K562 (cell line): ENCODE measurements around the gene FOXS1. TPM values are rescaled to one million over a fixed set of nuclear protein-coding genes. Genes with fewer than 3 reads are reported as not detected.
A peak's percentile ranks its signal among the peaks of the same experiment; 100 is the strongest.

Source experiments
- ATAC-seq: fragments of 200-7000 bp; cut with Tn5 transposase; 3 replicates; pipeline ENCODE4 v1.9.1; 2020; ENCODE audit warnings: moderate library complexity
- BruUV-seq: library from RNA; stranded (reverse); fragments of 400-500 nt; replicated peaks from 2 replicates; lab custom pipeline; 2021; lab: Mats Ljungman, UMichigan
- CTCF ChIA-PET: fragments of 300-600 bp; formaldehyde crosslinking; extraction: SDS; loops from one replicate; lab custom pipeline; 2021; ENCODE audit warnings: low intra/inter-chr PET ratio; lab: Yijun Ruan, JAX
- POLR2A ChIA-PET: fragments of 300-600, 350-650 bp; sonication (Branson Sonifier 250); formaldehyde crosslinking; extraction: SDS; loops from one replicate; lab custom pipeline; 2021; ENCODE audit warnings: antibody characterized with exemption, inconsistent platforms; lab: Yijun Ruan, JAX
- DNase-seq, 4 experiments: peaks; one replicate each; pipeline versions ENCODE4 v3.0.0 to v3.0.0-alpha.2; 2011 to 2018; ENCODE audit warnings: low spot score in 3 of 4, mixed read lengths in 3 of 4; ENCODE audit errors: extremely low read depth in 1 of 4
- FAIRE-seq: peaks from 2 replicates; lab custom pipeline; 2011; peaks lifted over from hg19 to GRCh38; lab: Jason Lieb, UNC
- H2AFZ ChIP-seq: 2 replicates; pipeline ENCODE4 v1.6.0; 2011; ENCODE audit warnings: low read depth, low read length, control low read depth, inconsistent platforms
- H3K27ac ChIP-seq: fragments of 200-600 bp; 3 replicates; pipeline ENCODE4 v1.8.0; 2011; ENCODE audit warnings: low read depth, mild to moderate bottlenecking, control low read depth, inconsistent platforms, low read length, moderate library complexity, mixed read lengths; ENCODE audit errors: extremely low read depth
- H3K27me3 ChIP-seq, 2 experiments: fragments of 300-600 bp in 1 of 2; 2 replicates in 1 of 2; 3 replicates in 1 of 2; pipeline versions ENCODE4 v1.6.0 to v1.8.0; 2011; ENCODE audit warnings: inconsistent platforms in 2 of 2, low read length in 2 of 2, mild to moderate bottlenecking in 1 of 2, mixed read lengths in 1 of 2, moderate library complexity in 1 of 2; ENCODE audit not compliant: control insufficient read depth in 2 of 2, insufficient read depth in 2 of 2
- H3K36me3 ChIP-seq: fragments of 300-600 bp; 3 replicates; pipeline ENCODE4 v1.8.0; 2011; ENCODE audit warnings: mild to moderate bottlenecking, low read length, inconsistent platforms; ENCODE audit not compliant: control insufficient read depth, insufficient read depth
- H3K4me1 ChIP-seq, 2 experiments: fragments of 200-600 bp in 1 of 2; replicated peaks in 1 of 2; 2 replicates in 1 of 2; 3 replicates in 1 of 2; pipeline versions ENCODE4 v1.5.1 to v1.8.0; 2011; ENCODE audit warnings: inconsistent platforms in 2 of 2, low read length in 2 of 2, mild to moderate bottlenecking in 1 of 2, mixed read lengths in 1 of 2, moderate library complexity in 1 of 2; ENCODE audit not compliant: control insufficient read depth in 2 of 2, insufficient read depth in 2 of 2
- H3K4me2 ChIP-seq: 2 replicates; pipeline ENCODE4 v1.6.1; 2011; ENCODE audit warnings: low read length, control low read depth, inconsistent platforms, mixed read lengths; ENCODE audit not compliant: insufficient read depth
- H3K4me3 ChIP-seq: fragments of 200-600 bp; sonication (generic), shearing (Covaris generic); 2 replicates; pipeline ENCODE4 v1.5.1; 2016; ENCODE audit warnings: control low read depth, inconsistent platforms
- H3K79me2 ChIP-seq: fragments of 200-600 bp; 3 replicates; pipeline ENCODE4 v1.8.0; 2011; ENCODE audit warnings: low read length, inconsistent platforms; ENCODE audit not compliant: control insufficient read depth, insufficient read depth
- H3K9ac ChIP-seq, 2 experiments: 2 replicates each; pipeline versions ENCODE4 v1.6.0 to v1.6.1; 2011; ENCODE audit warnings: low read depth in 2 of 2, low read length in 2 of 2, control low read depth in 1 of 2, inconsistent platforms in 1 of 2, mild to moderate bottlenecking in 1 of 2, mixed read lengths in 1 of 2; ENCODE audit not compliant: insufficient read depth in 1 of 2
- H3K9me1 ChIP-seq: one replicate; pipeline ENCODE4 v1.6.0; 2011; ENCODE audit warnings: inconsistent platforms, mild to moderate bottlenecking, low read length, moderate library complexity; ENCODE audit not compliant: control insufficient read depth, insufficient read depth
- H3K9me3 ChIP-seq: replicated peaks from 2 replicates; pipeline ENCODE4 v1.5.1; 2011; ENCODE audit warnings: low read depth, low read length, inconsistent platforms; ENCODE audit not compliant: control insufficient read depth, insufficient read depth
- H4K20me1 ChIP-seq: replicated peaks from 2 replicates; pipeline ENCODE4 v1.6.1; 2011; ENCODE audit warnings: low read length, inconsistent platforms, mixed read lengths; ENCODE audit not compliant: control insufficient read depth, insufficient read depth
- GTF2A2 ChIP-seq: IDR thresholded peaks from 2 replicates; pipeline ENCODE4 v1.6.1; 2016; ENCODE audit warnings: mild to moderate bottlenecking, missing genetic modification characterization, missing compliant biosample characterization
- MAFG ChIP-seq: fragments of 450-650 bp; conservative IDR thresholded peaks from 2 replicates; pipeline ENCODE4 v1.6.1; 2016; ENCODE audit warnings: missing genetic modification characterization, missing compliant biosample characterization
- NFE2 ChIP-seq: IDR thresholded peaks from 2 replicates; pipeline ENCODE4 v1.6.1; 2014; ENCODE audit warnings: antibody characterized with exemption, low read depth
- NR2C1 ChIP-seq, 2 experiments: fragments of 450-650 bp; IDR thresholded peaks; 2 replicates each; pipeline ENCODE4 v1.6.1; 2017; ENCODE audit warnings: mild to moderate bottlenecking in 2 of 2, antibody characterized with exemption in 1 of 2, inconsistent platforms in 1 of 2, missing compliant biosample characterization in 1 of 2, missing genetic modification characterization in 1 of 2
- RBM25 ChIP-seq: fragments of 200-400 bp; formaldehyde crosslinking; IDR thresholded peaks from 2 replicates; pipeline ENCODE4 v1.6.1; 2018; ENCODE audit warnings: low read length, low read depth, moderate library complexity; ENCODE audit not compliant: severe bottlenecking
- SUPT5H ChIP-seq: fragments of 450-650 bp; IDR thresholded peaks from 2 replicates; pipeline ENCODE4 v1.6.1; 2016
- ZNF311 ChIP-seq: fragments of 250-450 bp; sonication (Bioruptor Pico); IDR thresholded peaks from 2 replicates; pipeline ENCODE4 v1.4.0; 2020; ENCODE audit warnings: mild to moderate bottlenecking, moderate library complexity
- ZNF696 ChIP-seq: fragments of 250-450 bp; sonication (Bioruptor Pico); conservative IDR thresholded peaks from 2 replicates; pipeline ENCODE4 v1.4.0; 2020; ENCODE audit warnings: mild to moderate bottlenecking, moderate library complexity
- WGBS: fragments of 100-300 bp; shearing (Covaris generic); methylation state at CpG from one replicate; pipeline ENCODE4 v1.1.6; 2016; ENCODE audit warnings: low coverage, mixed read lengths; ENCODE audit not compliant: insufficient coverage; ENCODE audit errors: missing lambda C conversion rate; 5-methylcytosine and 5-hydroxymethylcytosine counted together
- in situ Hi-C: fragments of 300-500 bp; cut with MboI; formaldehyde crosslinking; loops from 4 replicates; pipeline ENCODE4 v1.15.0; 2018; ENCODE audit warnings: inconsistent platforms, mixed read lengths
- intact Hi-C: fragments of 100-400 bp; cut with micrococcal nuclease; formaldehyde crosslinking; loops from 2 replicates; pipeline ENCODE4 v1.14.2; 2022
- polyA plus RNA-seq, 8 experiments: library from polyadenylated mRNA; depleted of rRNA in 4 of 8; stranded (reverse) in 5 of 8; unstranded in 3 of 8; fragments of >200 nt; fragmentation: Nextera tagmentation in 2 of 8; fragmentation: Illumina TruSeq in 1 of 8; extraction: Ambion mirVana in 2 of 8; extraction: Trizol in 1 of 8; gene quantifications; 2 replicates each; pipeline versions ENCODE4 v1.2.1 to v1.2.3, GENCODE V29; 2011 to 2014; ENCODE audit warnings: inconsistent platforms in 1 of 8, missing spikeins in 1 of 8
- total RNA-seq, 7 experiments: library from RNA; depleted of rRNA in 6 of 7; stranded (reverse); fragments of >200 nt in 6 of 7; fragmentation: Illumina TruSeq in 2 of 7; extraction: Trizol in 2 of 7; gene quantifications; 2 replicates each; pipeline versions ENCODE4 v1.2.1 to v1.2.3, GENCODE V29; 2011 to 2021; ENCODE audit warnings: low replicate concordance in 1 of 7
- TF ChIP-seq, protein P1 (sequence below), 2 experiments: fragments of 450-650 bp in 1 of 2; IDR thresholded peaks; 2 replicates each; pipeline ENCODE4 v1.6.1; 2011 to 2017; ENCODE audit warnings: low read depth in 2 of 2, antibody characterized with exemption in 1 of 2, borderline replicate concordance in 1 of 2, low read length in 1 of 2, mild to moderate bottlenecking in 1 of 2, mixed read lengths in 1 of 2; ENCODE audit not compliant: control insufficient read depth in 1 of 2
- TF ChIP-seq, protein P2 (sequence below): fragments of 450-650 bp; IDR thresholded peaks from one replicate; pipeline ENCODE4 v1.6.1; 2018; ENCODE audit warnings: mild to moderate bottlenecking, moderate library complexity; ENCODE audit not compliant: partially characterized antibody
- TF ChIP-seq, protein P3 (sequence below): fragments of 250-450 bp; sonication (Bioruptor Pico); IDR thresholded peaks from 2 replicates; pipeline ENCODE4 v1.5.1; 2021; ENCODE audit warnings: mild to moderate bottlenecking

Gene FOXS1
- total and polyA plus RNA-seq, 9 of the 15 experiments (the other 6 are each of a cell fraction or from before 2014, with no cell fraction given), result not detected

DNA sequence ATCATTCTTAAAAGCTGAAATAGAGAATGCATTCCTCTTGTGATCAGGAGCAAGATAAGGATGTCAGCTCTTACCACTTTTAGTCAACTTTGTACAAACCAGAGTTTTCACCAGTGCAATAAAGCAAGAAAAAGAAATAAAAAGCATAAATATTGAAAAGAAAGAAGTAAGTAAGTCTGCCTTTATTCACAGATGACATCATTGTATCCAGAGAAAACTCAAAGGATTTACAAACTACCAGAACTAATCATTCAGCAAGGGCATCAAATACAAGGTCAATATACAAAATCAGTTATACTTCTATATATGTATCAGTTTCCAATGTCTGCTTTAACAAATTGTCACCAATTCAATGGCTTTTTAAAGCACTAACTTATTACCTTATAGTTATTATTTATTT lies 38.4 kb upstream of the FOXS1 start (continued):
- TF ChIP-seq, protein P1, sequence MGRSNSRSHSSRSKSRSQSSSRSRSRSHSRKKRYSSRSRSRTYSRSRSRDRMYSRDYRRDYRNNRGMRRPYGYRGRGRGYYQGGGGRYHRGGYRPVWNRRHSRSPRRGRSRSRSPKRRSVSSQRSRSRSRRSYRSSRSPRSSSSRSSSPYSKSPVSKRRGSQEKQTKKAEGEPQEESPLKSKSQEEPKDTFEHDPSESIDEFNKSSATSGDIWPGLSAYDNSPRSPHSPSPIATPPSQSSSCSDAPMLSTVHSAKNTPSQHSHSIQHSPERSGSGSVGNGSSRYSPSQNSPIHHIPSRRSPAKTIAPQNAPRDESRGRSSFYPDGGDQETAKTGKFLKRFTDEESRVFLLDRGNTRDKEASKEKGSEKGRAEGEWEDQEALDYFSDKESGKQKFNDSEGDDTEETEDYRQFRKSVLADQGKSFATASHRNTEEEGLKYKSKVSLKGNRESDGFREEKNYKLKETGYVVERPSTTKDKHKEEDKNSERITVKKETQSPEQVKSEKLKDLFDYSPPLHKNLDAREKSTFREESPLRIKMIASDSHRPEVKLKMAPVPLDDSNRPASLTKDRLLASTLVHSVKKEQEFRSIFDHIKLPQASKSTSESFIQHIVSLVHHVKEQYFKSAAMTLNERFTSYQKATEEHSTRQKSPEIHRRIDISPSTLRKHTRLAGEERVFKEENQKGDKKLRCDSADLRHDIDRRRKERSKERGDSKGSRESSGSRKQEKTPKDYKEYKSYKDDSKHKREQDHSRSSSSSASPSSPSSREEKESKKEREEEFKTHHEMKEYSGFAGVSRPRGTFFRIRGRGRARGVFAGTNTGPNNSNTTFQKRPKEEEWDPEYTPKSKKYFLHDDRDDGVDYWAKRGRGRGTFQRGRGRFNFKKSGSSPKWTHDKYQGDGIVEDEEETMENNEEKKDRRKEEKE (IDR thresholded peaks at IDR 0.05; ENCODE audit: borderline replicate concordance in 1 of 2, control insufficient read depth in 1 of 2, low read depth in 2 of 2, low read length in 1 of 2), result no peak
- TF ChIP-seq MAFG (no peak), ZNF311 (CRISPR knock-in tag) (no peak), SUPT5H (no peak)

DNA sequence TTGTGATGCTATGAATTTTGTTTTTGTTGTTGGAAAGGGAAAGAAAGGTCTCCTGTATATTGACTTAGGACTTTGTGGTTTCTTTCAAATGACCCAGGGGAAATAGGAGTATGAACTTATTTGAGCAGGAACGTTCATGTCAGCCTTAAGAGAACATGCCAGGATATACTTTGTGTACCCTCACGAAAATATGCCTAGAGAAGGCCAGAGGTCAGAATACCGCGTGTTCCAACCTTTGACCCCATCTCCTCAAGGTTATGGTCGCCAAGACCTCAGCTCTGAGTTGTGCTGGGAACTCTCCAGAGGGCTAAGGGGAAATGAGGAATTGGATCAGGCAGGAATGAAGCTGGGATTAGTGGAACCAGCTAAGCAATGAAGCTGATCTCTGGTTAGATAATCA lies 36.5 kb upstream of the FOXS1 start:
- Histone ChIP-seq H3K27ac (no peak overlapping the region), H3K79me2 (no peaks in the 10 kb centered on the region), H4K20me1 (no peaks in the 10 kb centered on the region), H3K36me3 (no peaks in the 10 kb centered on the region), H3K9me1 (no peaks in the 10 kb centered on the region), H2AFZ (peak overlapping the region; percentile 35; the same call in 1 of the 2 replicates), H3K27me3 (peaks cover 0 to 11% of the 10 kb centered on the region in 2 experiments; a peak in 2 of 5 replicates), H3K4me3 (no peak overlapping the region), H3K9me3 (no peaks in the 10 kb centered on the region), H3K4me1 (peaks cover 0 to 8% of the 10 kb centered on the region in 2 experiments; a peak in 2 of 5 replicates), H3K9ac (no peak overlapping the region), H3K4me2 (no peak overlapping the region)
- no TSS peak for BruUV-seq
- 20% methylated on average over 5 of the region's 5 CpGs for WGBS
- FAIRE-seq (no peak), ATAC-seq (no peak), DNase-seq (no peak)
- ChIA-PET POLR2A (interaction anchor here (0.6 to 0.7 kb wide), 2 partner anchors 32 to 62 kb away, joined by 3 to 4 read pairs; no protein-coding TSS in a partner anchor), CTCF (no interaction called here)
- intact Hi-C loops (no loop called here), in situ Hi-C loops (no loop called here)
- TF ChIP-seq GTF2A2 (tag) (no peak), ZNF696 (no peak), NR2C1 (IDR thresholded peaks at IDR 0.05) (peak; percentile 52; the same call in 1 of the 2 replicates), NR2C1 (tag; IDR thresholded peaks at IDR 0.05) (peak; percentile 21; the same call in 1 of the 2 replicates), NFE2 (no peak), RBM25 (no peak)
- TF ChIP-seq, protein P2, sequence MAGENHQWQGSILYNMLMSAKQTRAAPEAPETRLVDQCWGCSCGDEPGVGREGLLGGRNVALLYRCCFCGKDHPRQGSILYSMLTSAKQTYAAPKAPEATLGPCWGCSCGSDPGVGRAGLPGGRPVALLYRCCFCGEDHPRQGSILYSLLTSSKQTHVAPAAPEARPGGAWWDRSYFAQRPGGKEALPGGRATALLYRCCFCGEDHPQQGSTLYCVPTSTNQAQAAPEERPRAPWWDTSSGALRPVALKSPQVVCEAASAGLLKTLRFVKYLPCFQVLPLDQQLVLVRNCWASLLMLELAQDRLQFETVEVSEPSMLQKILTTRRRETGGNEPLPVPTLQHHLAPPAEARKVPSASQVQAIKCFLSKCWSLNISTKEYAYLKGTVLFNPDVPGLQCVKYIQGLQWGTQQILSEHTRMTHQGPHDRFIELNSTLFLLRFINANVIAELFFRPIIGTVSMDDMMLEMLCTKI, result no peak
- TF ChIP-seq, protein P3, sequence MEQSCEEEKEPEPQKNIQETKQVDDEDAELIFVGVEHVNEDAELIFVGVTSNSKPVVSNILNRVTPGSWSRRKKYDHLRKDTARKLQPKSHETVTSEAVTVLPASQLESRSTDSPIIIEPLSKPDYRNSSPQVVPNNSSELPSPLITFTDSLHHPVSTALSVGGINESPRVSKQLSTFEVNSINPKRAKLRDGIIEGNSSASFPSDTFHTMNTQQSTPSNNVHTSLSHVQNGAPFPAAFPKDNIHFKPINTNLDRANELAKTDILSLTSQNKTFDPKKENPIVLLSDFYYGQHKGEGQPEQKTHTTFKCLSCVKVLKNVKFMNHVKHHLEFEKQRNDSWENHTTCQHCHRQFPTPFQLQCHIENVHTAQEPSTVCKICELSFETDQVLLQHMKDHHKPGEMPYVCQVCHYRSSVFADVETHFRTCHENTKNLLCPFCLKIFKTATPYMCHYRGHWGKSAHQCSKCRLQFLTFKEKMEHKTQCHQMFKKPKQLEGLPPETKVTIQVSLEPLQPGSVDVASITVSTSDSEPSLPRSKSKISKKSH (CRISPR knock-in tag), result no peak
